NCI-H2227 treated with DMSO at 0.1 percent for 48 hours (cell line): ENCODE results near the gene WNT2.
"Not testable (repeated sequence)": the region's sequence is repeated elsewhere in the genome, so short reads cannot be mapped to it uniquely, and the experiment has no call there.

Experiments used
- DNase-seq: peaks from one replicate; lab custom pipeline; 2025; lab: John Stamatoyannopoulos, UW

WNT2 gene

GRCh38 chr7:117308891-117309290 lies 14.0 kb downstream of the WNT2 start:
- DNase-seq = no peak

GRCh38 chr7:117302396-117302795 lies 20.5 kb downstream of the WNT2 start:
- DNase-seq = no peak

GRCh38 chr7:117300506-117300905 lies 22.4 kb downstream of the WNT2 start:
- not testable (repeated sequence) for DNase-seq

- no peak for DNase-seq
Measured at GRCh38 chr7:117297606-117298005, 25.3 kb downstream of the WNT2 start.

- DNase-seq = no peak
Measured at GRCh38 chr7:117296066-117296465, 26.8 kb downstream of the WNT2 start.

GRCh38 chr7:117285826-117286225 lies 37.0 kb downstream of the WNT2 start:
- no peak for DNase-seq

GRCh38 chr7:117284692-117285091 lies 38.2 kb downstream of the WNT2 start:
- DNase-seq = no peak

- DNase-seq = no peak
Measured at GRCh38 chr7:117283779-117284178, 39.1 kb downstream of the WNT2 start.

GRCh38 chr7:117283371-117283770 lies 39.5 kb downstream of the WNT2 start:
- DNase-seq = no peak

GRCh38 chr7:117282239-117282812 lies 40.5 kb downstream of the WNT2 start:
- DNase-seq = no peak

- no peak for DNase-seq
Measured at GRCh38 chr7:117281562-117281961, 41.3 kb downstream of the WNT2 start.

GRCh38 chr7:117279931-117280557 lies 42.8 kb downstream of the WNT2 start:
- no peak for DNase-seq

- no peak for DNase-seq
Measured at GRCh38 chr7:117279203-117279602, 43.7 kb downstream of the WNT2 start.

- DNase-seq = no peak
Measured at GRCh38 chr7:117278040-117278439, 44.8 kb downstream of the WNT2 start.

GRCh38 chr7:117277576-117277975 lies 45.3 kb downstream of the WNT2 start:
- DNase-seq = no peak

- no peak for DNase-seq
Measured at GRCh38 chr7:117274951-117275350, 47.9 kb downstream of the WNT2 start.

- no peak for DNase-seq
Measured at GRCh38 chr7:117273814-117274225, 49.0 kb downstream of the WNT2 start.

GRCh38 chr7:117273325-117273724 lies 49.5 kb downstream of the WNT2 start:
- no peak for DNase-seq

- no peak for DNase-seq
Measured at GRCh38 chr7:117272017-117272759, 50.7 kb downstream of the WNT2 start.

- no peak for DNase-seq
Measured at GRCh38 chr7:117271566-117271965, 51.3 kb downstream of the WNT2 start.

GRCh38 chr7:117270371-117270770 lies 52.5 kb downstream of the WNT2 start:
- no peak for DNase-seq

- DNase-seq = no peak
Measured at GRCh38 chr7:117269886-117270285, 53.0 kb downstream of the WNT2 start.

- DNase-seq = no peak
Measured at GRCh38 chr7:117269417-117269816, 53.4 kb downstream of the WNT2 start.
